Stimulated activated CD4-positive, alpha-beta T cell treated with anti-CD3 and anti-CD28 coated beads, Interleukin-15, amount 100 ng/mL, for 1 hour (primary cell): ENCODE results near the gene UBE4B.
"Not testable (repeated sequence)": the region's sequence is repeated elsewhere in the genome, so short reads cannot be mapped to it uniquely, and the experiment has no call there.

Experiments
- DNase-seq, 2 donors: peaks; one replicate each; pipeline ENCODE4 v3.0.0-alpha.2; 2020; ENCODE audit warnings: low read depth in 1 of 2, low spot score in 1 of 2

The UBE4B gene

GRCh38 chr1:10171105-10171767 lies 138.5 kb downstream of the UBE4B start:
- no peak for DNase-seq

GRCh38 chr1:10171995-10172669 lies 139.4 kb downstream of the UBE4B start:
- DNase-seq: no peak

- no peak for DNase-seq
These were observed 140.8 kb downstream of the UBE4B start for GRCh38 chr1:10173582-10173981.

- DNase-seq: no peak
These were observed 145.1 kb downstream of the UBE4B start for GRCh38 chr1:10177876-10178275.

GRCh38 chr1:10178597-10179405 lies 146.0 kb downstream of the UBE4B start:
- DNase-seq: no peak

GRCh38 chr1:10179406-10180091 lies 146.8 kb downstream of the UBE4B start:
- no peak for DNase-seq

GRCh38 chr1:10181154-10181553 lies 148.4 kb downstream of the UBE4B start:
- DNase-seq: no peak

- DNase-seq: no peak
These were observed 153.0 kb downstream of the UBE4B start for GRCh38 chr1:10185759-10186158.

- no peak for DNase-seq
These were observed 153.7 kb downstream of the UBE4B start for GRCh38 chr1:10186331-10187025.

GRCh38 chr1:10187026-10187334 lies 154.2 kb downstream of the UBE4B start:
- DNase-seq: no peak

- no peak for DNase-seq
These were observed 155.4 kb downstream of the UBE4B start for GRCh38 chr1:10188133-10188650.

- DNase-seq: no peak
These were observed 156.9 kb downstream of the UBE4B start for GRCh38 chr1:10189659-10190058.

GRCh38 chr1:10192263-10192662 lies 159.5 kb downstream of the UBE4B start:
- no peak for DNase-seq

- DNase-seq: no peak
These were observed 160.5 kb downstream of the UBE4B start for GRCh38 chr1:10193288-10193687.

GRCh38 chr1:10195570-10195969 lies 162.8 kb downstream of the UBE4B start:
- DNase-seq: no peak

- no peak for DNase-seq
These were observed 164.2 kb downstream of the UBE4B start for GRCh38 chr1:10196976-10197375.

- DNase-seq: no peak
These were observed 167.9 kb downstream of the UBE4B start for GRCh38 chr1:10200620-10201019.

GRCh38 chr1:10204003-10204642 lies 171.4 kb downstream of the UBE4B start:
- no peak for DNase-seq

- DNase-seq: not testable (repeated sequence)
These were observed 172.4 kb downstream of the UBE4B start for GRCh38 chr1:10205206-10205605.

- DNase-seq: no peak
These were observed 175.1 kb downstream of the UBE4B start for GRCh38 chr1:10207810-10208209.
